WTC11 (cell line): ENCODE measurements around the gene MAPKAP1.

Experiments used
- IRF2 ChIP-seq: sonication (generic); formaldehyde crosslinking; IDR thresholded peaks from 2 replicates; pipeline ENCODE4 v1.8.0; 2022; ENCODE audit warnings: low read depth, missing genetic modification reagents, borderline replicate concordance
- MAX ChIP-seq: sonication (generic); formaldehyde crosslinking; IDR thresholded peaks from 2 replicates; pipeline ENCODE4 v1.8.0; 2022; ENCODE audit warnings: mild to moderate bottlenecking, missing genetic modification reagents
- SP1 ChIP-seq: sonication (generic); formaldehyde crosslinking; conservative IDR thresholded peaks from 2 replicates; pipeline ENCODE4 v1.8.1; 2022; ENCODE audit warnings: missing genetic modification reagents
- USF1 ChIP-seq: sonication (generic); formaldehyde crosslinking; IDR thresholded peaks from 2 replicates; pipeline ENCODE4 v1.8.0; 2022; ENCODE audit warnings: mild to moderate bottlenecking, missing genetic modification reagents
- ZBTB21 ChIP-seq: sonication (generic); formaldehyde crosslinking; IDR thresholded peaks from 2 replicates; pipeline ENCODE4 v1.8.1; 2023; ENCODE audit warnings: mild to moderate bottlenecking, missing genetic modification reagents, borderline replicate concordance
- ZNF423 ChIP-seq: fragments of 250-450 bp; sonication (Bioruptor Pico); IDR thresholded peaks from 2 replicates; pipeline ENCODE4 v2.1.2; 2022; ENCODE audit warnings: mild to moderate bottlenecking, moderate library complexity
- TF ChIP-seq, protein P1 (sequence below): fragments of 200-600 bp; IDR thresholded peaks from 2 replicates; pipeline ENCODE4 v1.8.0; 2022; ENCODE audit warnings: antibody characterized with exemption
- TF ChIP-seq, protein P2 (sequence below): sonication (generic); formaldehyde crosslinking; conservative IDR thresholded peaks from 2 replicates; pipeline ENCODE4 v1.8.1; 2022; ENCODE audit warnings: mild to moderate bottlenecking, missing genetic modification reagents
- TF ChIP-seq, protein P3 (sequence below): sonication (generic); formaldehyde crosslinking; IDR thresholded peaks from 2 replicates; pipeline ENCODE4 v1.8.1; 2022; ENCODE audit warnings: low read depth, mild to moderate bottlenecking, moderate library complexity, missing genetic modification reagents, borderline replicate concordance
- TF ChIP-seq, protein P4 (sequence below): sonication (generic); formaldehyde crosslinking; IDR thresholded peaks from 2 replicates; pipeline ENCODE4 v1.8.0; 2022; ENCODE audit warnings: missing genetic modification reagents

DNA sequence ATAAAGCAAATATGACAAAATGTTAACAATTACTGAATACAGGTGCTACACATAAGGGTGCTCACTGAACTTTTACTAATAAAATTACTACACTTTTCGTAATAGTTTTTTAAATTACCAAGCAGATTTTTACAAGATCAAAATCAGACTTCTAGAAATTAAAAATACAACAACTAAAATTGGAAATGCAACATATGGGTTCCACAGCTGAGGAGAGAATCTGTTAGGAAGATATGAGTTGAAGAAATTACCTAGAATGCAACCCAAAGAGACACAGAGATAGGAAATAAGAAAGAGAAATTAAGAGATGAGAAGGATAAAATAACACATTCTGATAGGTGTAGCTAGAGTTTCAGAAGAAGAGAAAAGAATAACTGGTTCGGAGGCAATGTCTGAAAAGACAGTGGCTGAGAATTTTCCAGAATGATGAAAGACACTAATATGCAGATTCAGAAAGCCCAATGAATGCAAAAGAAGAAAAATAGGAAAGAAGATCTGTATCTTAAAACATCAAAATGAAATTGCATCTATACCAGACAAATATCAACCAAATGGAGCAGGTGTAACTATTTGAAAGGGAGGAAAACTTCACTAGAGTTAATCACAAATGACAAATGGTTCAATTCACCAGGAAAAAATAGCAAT is 95.8 kb downstream of the MAPKAP1 start:
- TF ChIP-seq MAX (CRISPR knock-in tag) (no peak), ZNF423 (CRISPR knock-in tag) (no peak), SP1 (CRISPR knock-in tag) (no peak), ZBTB21 (no peak), USF1 (CRISPR knock-in tag) (no peak), IRF2 (CRISPR knock-in tag) (no peak)
- TF ChIP-seq, protein P1, sequence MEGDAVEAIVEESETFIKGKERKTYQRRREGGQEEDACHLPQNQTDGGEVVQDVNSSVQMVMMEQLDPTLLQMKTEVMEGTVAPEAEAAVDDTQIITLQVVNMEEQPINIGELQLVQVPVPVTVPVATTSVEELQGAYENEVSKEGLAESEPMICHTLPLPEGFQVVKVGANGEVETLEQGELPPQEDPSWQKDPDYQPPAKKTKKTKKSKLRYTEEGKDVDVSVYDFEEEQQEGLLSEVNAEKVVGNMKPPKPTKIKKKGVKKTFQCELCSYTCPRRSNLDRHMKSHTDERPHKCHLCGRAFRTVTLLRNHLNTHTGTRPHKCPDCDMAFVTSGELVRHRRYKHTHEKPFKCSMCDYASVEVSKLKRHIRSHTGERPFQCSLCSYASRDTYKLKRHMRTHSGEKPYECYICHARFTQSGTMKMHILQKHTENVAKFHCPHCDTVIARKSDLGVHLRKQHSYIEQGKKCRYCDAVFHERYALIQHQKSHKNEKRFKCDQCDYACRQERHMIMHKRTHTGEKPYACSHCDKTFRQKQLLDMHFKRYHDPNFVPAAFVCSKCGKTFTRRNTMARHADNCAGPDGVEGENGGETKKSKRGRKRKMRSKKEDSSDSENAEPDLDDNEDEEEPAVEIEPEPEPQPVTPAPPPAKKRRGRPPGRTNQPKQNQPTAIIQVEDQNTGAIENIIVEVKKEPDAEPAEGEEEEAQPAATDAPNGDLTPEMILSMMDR, result no peak
- TF ChIP-seq, protein P2, sequence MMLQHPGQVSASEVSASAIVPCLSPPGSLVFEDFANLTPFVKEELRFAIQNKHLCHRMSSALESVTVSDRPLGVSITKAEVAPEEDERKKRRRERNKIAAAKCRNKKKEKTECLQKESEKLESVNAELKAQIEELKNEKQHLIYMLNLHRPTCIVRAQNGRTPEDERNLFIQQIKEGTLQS (CRISPR knock-in tag), result no peak
- TF ChIP-seq, protein P3, sequence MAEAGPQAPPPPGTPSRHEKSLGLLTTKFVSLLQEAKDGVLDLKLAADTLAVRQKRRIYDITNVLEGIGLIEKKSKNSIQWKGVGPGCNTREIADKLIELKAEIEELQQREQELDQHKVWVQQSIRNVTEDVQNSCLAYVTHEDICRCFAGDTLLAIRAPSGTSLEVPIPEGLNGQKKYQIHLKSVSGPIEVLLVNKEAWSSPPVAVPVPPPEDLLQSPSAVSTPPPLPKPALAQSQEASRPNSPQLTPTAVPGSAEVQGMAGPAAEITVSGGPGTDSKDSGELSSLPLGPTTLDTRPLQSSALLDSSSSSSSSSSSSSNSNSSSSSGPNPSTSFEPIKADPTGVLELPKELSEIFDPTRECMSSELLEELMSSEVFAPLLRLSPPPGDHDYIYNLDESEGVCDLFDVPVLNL (CRISPR knock-in tag), result no peak
- TF ChIP-seq, protein P4, sequence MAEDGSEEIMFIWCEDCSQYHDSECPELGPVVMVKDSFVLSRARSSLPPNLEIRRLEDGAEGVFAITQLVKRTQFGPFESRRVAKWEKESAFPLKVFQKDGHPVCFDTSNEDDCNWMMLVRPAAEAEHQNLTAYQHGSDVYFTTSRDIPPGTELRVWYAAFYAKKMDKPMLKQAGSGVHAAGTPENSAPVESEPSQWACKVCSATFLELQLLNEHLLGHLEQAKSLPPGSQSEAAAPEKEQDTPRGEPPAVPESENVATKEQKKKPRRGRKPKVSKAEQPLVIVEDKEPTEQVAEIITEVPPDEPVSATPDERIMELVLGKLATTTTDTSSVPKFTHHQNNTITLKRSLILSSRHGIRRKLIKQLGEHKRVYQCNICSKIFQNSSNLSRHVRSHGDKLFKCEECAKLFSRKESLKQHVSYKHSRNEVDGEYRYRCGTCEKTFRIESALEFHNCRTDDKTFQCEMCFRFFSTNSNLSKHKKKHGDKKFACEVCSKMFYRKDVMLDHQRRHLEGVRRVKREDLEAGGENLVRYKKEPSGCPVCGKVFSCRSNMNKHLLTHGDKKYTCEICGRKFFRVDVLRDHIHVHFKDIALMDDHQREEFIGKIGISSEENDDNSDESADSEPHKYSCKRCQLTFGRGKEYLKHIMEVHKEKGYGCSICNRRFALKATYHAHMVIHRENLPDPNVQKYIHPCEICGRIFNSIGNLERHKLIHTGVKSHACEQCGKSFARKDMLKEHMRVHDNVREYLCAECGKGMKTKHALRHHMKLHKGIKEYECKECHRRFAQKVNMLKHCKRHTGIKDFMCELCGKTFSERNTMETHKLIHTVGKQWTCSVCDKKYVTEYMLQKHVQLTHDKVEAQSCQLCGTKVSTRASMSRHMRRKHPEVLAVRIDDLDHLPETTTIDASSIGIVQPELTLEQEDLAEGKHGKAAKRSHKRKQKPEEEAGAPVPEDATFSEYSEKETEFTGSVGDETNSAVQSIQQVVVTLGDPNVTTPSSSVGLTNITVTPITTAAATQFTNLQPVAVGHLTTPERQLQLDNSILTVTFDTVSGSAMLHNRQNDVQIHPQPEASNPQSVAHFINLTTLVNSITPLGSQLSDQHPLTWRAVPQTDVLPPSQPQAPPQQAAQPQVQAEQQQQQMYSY (CRISPR knock-in tag), result no peak
